ENCODE results near the gene CKAP2L.

GRCh38 chr2:112760149-112760548 lies 4.3 kb downstream of the CKAP2L start:
- TF ChIP-seq CTCF (IDR thresholded peaks at IDR 0.05; ENCODE audit: insufficient read depth, low read depth, low read length) (no peak), EZH2 (IDR thresholded peaks at IDR 0.05; ENCODE audit: insufficient read depth, low read length) (no peak)

Data from astrocyte (in vitro differentiated cells and primary cell).